Choroid plexus epithelial cell (primary cell): ENCODE results near the gene NR2F2.

Source experiments
- DNase-seq: peaks from one replicate; pipeline ENCODE4 v3.0.0-alpha.2; 2010; ENCODE audit warnings: low read depth
- H3K4me3 ChIP-seq: 2 replicates; pipeline ENCODE4 v1.5.1; 2011; ENCODE audit warnings: low read depth, mild to moderate bottlenecking, control low read depth, low read length, moderate library complexity
- TF ChIP-seq, protein P1 (sequence below): conservative IDR thresholded peaks from 2 replicates; pipeline ENCODE4 v1.5.1; 2011; ENCODE audit warnings: low read depth, mild to moderate bottlenecking, control low read depth, inconsistent platforms, low read length, moderate library complexity

NR2F2 gene

DNA sequence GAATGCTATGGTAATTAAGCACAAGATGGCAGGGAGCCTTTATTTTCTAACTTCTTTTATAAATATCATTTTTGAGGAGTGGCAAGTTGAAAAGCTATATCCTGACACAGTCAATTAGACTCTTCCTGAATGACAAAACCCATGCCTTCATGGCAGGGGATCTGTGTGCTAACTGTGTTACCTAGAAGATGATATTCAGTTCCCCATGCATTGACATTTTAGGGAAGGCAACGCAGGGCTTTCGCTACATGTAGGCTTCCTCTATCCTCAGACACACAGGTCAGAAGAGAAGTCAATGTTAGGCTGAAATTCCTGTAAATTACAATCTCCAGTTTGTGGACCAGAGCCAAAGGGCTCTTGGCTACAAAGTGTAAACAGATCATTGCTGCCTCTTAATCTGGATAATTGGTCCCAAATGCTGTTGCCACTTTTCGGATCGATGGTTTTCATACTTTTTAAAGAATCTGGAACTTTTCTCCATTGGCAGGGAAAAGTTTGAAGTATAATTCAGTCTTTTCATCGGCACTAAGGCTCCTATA, 22.6 kb upstream of the NR2F2 start:
- H3K4me3 ChIP-seq = no peak overlapping the region
- no peak for DNase-seq
- TF ChIP-seq, protein P1, sequence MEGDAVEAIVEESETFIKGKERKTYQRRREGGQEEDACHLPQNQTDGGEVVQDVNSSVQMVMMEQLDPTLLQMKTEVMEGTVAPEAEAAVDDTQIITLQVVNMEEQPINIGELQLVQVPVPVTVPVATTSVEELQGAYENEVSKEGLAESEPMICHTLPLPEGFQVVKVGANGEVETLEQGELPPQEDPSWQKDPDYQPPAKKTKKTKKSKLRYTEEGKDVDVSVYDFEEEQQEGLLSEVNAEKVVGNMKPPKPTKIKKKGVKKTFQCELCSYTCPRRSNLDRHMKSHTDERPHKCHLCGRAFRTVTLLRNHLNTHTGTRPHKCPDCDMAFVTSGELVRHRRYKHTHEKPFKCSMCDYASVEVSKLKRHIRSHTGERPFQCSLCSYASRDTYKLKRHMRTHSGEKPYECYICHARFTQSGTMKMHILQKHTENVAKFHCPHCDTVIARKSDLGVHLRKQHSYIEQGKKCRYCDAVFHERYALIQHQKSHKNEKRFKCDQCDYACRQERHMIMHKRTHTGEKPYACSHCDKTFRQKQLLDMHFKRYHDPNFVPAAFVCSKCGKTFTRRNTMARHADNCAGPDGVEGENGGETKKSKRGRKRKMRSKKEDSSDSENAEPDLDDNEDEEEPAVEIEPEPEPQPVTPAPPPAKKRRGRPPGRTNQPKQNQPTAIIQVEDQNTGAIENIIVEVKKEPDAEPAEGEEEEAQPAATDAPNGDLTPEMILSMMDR = no peak

DNA sequence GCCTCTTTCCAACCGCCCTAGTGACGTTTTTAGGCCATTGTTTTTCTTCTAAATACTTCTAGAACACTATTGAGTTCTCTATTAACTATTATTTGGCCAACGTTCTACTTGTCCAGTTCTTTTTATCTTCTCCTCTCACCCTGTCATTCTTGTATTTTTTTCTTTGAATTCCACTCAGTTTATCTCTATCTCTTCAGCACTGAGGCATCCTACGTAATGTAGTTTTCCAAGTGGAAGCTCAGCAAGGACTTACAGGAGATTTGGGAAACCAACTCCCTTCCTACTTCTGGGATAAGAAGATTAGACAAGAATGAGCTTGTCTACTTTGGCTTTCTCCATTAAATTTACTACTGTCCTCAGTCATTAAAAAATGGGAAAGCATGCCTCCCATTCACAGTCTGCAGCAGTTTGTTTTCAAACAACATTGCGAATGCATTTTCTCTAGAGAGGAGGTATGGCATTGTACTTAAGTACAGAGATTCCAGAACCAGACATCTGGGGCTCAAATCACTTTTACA, 21.3 kb upstream of the NR2F2 start:
- TF ChIP-seq, protein P1 = no peak
- no peak overlapping the region for H3K4me3 ChIP-seq
- no peak for DNase-seq

DNA sequence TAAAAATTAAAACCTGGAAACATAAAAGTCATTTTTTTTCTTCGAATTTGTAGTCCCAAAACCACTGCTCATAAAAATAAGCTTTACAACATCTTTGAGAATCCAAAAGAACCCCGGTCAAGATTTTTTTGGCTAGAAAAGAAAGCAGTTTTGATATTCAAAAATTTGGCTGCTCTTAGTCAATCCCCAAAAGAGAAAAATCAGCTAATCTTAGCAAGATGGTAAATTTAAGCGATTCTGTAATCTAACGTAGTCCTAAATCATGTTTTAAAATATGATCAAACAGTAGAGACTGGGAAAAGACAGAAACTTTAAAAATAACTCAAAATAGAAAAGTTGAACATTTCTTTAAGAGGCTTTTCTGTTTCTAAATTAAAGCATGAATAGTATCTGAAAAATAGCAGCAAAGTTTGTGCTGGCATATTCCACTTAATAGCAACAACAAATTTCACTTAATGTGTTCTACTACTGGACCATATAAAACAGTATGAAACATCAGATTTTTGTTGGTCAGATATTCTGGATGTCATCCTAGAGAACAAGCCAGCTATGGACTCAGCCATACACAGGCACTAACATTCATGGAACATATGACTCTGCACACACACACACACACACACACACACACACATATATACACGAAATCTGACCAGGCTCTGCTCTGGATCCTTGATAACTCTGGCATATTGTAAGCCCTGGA, 19.1 kb upstream of the NR2F2 start:
- DNase-seq = no peak
- TF ChIP-seq, protein P1 = no peak
- no peak overlapping the region for H3K4me3 ChIP-seq

DNA sequence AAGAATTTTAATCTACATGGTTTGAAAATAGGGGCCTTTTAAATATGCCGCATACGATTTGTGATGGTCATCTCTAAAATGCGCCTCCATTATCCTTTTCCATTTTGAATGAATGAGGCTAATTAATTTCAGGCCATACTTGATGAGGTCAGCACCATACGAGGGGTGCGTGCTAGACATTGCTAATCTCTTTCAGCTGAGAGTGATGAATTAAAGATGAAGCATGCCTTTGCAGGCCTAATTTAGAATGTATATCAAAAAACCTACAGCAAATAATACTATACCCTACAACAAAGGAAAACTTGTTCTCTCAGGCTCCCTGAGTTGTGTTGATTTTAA, 18.6 kb upstream of the NR2F2 start:
- no peak for DNase-seq
- no peak overlapping the region for H3K4me3 ChIP-seq
- TF ChIP-seq, protein P1 = no peak

DNA sequence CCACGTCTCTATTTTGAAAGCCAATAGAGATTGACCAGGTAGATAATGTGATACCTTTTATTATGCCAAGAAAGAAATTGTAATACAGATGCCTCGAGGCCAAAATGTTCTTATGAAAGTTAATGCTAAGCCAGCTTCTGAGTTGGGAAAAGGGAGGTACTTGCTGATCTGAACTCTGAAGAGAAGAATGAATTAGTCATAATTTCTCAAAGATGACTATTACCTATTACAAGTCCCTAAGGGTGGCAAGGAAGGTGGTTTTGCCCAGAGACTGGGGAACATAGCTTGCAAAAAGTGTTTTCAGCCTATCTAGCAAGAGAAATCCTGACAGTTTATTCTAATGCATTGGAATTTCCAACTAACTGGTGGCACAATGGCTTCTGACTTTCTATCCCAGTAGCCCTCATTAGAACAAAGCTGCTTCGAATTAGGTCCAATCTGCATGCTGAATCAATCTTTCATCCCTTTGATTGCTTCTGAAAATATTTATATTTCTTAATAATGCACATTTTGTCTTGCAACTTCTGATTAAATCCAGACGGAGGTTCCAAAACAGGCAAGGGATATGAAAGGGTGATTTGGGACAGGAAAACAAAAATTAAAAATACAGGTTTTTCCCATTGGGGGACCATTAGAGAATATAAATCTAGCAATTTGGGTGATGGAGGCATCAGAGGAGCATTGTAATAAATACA, 17.7 kb upstream of the NR2F2 start:
- DNase-seq = no peak
- TF ChIP-seq, protein P1 = no peak
- no peak overlapping the region for H3K4me3 ChIP-seq

DNA sequence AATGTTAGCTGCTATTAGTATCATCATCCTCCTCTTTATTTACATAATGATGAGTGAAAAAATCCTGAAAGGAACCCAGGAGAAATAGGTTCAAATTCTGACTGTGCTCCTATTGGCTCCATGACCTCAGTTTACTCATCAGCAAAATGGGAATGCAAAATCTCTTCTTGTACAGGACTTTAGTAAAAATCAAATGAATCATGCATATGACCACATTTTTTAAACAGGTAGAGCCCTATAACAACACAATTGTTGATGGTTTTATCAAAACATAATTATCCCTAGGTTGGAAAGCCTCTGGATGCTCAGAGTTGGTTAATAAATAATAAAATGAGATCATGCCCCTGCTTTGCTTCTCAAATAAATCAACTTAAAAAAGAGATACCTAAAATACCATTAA, 16.0 kb upstream of the NR2F2 start:
- DNase-seq = no peak
- H3K4me3 ChIP-seq = no peak overlapping the region
- TF ChIP-seq, protein P1 = no peak
